GM12892 (cell line): ENCODE results near the gene C9orf153. TPM values are rescaled to one million over a fixed set of nuclear protein-coding genes. Genes with fewer than 3 reads are reported as not detected.
"Not testable (repeated sequence)": the region's sequence is repeated elsewhere in the genome, so short reads cannot be mapped to it uniquely, and the experiment has no call there.

Experiments
- DNase-seq: peaks from one replicate; pipeline ENCODE4 v3.0.0; 2011; ENCODE audit not compliant: insufficient read length
- FAIRE-seq: peaks from 2 replicates; lab custom pipeline; 2011; peaks lifted over from hg19 to GRCh38; lab: Jason Lieb, UNC
- POLR2A ChIP-seq: IDR thresholded peaks from 2 replicates; pipeline ENCODE4 v1.6.1; 2011; ENCODE audit warnings: low read depth, low read length, control low read depth
- POLR2AphosphoS5 ChIP-seq: IDR thresholded peaks from 2 replicates; pipeline ENCODE4 v1.6.1; 2011; ENCODE audit warnings: low read depth, low read length, control low read depth
- TAF1 ChIP-seq: IDR thresholded peaks from 2 replicates; pipeline ENCODE4 v1.6.1; 2011; ENCODE audit warnings: low read depth, mild to moderate bottlenecking, control low read depth, low read length, borderline replicate concordance
- polyA plus RNA-seq: library from polyadenylated mRNA; unstranded; fragments of >200 nt; gene quantifications from one replicate; pipeline ENCODE4 v1.2.1, GENCODE V29; 2012; ENCODE audit warnings: missing spikeins, inconsistent platforms; ENCODE audit not compliant: missing spikeins

The C9orf153 gene
- 0.38 TPM for polyA plus RNA-seq

GRCh38 chr9:86259557-86259956 lies at the start of gene C9orf153:
Gene C9orf153 (minus strand): TSS chr9:86259657. CDS start chr9:86229603, 30,054 bp downstream.
- DNase-seq (no peak), FAIRE-seq (no peak)
- no peak for TF ChIP-seq TAF1
- TF ChIP-seq POLR2A: no peak
- TF ChIP-seq POLR2AphosphoS5: no peak

- FAIRE-seq (no peak), DNase-seq (no peak)
- TF ChIP-seq TAF1 (no peak), POLR2AphosphoS5 (no peak), POLR2A (no peak)
Observed at GRCh38 chr9:86308687-86309086, 49.2 kb upstream of the C9orf153 start.

- FAIRE-seq (no peak), DNase-seq (no peak)
- TF ChIP-seq POLR2AphosphoS5 (no peak), POLR2A (no peak), TAF1 (no peak)
Observed at GRCh38 chr9:86304236-86304730, 44.8 kb upstream of the C9orf153 start.

GRCh38 chr9:86303316-86303975 lies 44.0 kb upstream of the C9orf153 start:
- FAIRE-seq: no peak
- TF ChIP-seq TAF1 (no peak), POLR2A (no peak), POLR2AphosphoS5 (no peak)
- no peak for DNase-seq

- no peak for DNase-seq
- TF ChIP-seq TAF1: no peak
- TF ChIP-seq POLR2A: no peak
- no peak for TF ChIP-seq POLR2AphosphoS5
- FAIRE-seq: peak; percentile 24
Observed at GRCh38 chr9:86301686-86302085, 42.2 kb upstream of the C9orf153 start.

- FAIRE-seq (no peak), DNase-seq (no peak)
- TF ChIP-seq POLR2A: no peak
- no peak for TF ChIP-seq POLR2AphosphoS5
- no peak for TF ChIP-seq TAF1
Observed at GRCh38 chr9:86300701-86301100, 41.2 kb upstream of the C9orf153 start.

GRCh38 chr9:86298873-86299272 lies 39.4 kb upstream of the C9orf153 start:
- no peak for TF ChIP-seq POLR2AphosphoS5
- TF ChIP-seq TAF1: no peak
- no peak for TF ChIP-seq POLR2A
- DNase-seq (no peak), FAIRE-seq (no peak)

GRCh38 chr9:86290341-86290740 lies 30.9 kb upstream of the C9orf153 start:
- not testable (repeated sequence) for FAIRE-seq, DNase-seq

GRCh38 chr9:86288499-86289198 lies 29.2 kb upstream of the C9orf153 start:
- FAIRE-seq (no peak), DNase-seq (no peak)
- TF ChIP-seq TAF1: no peak
- TF ChIP-seq POLR2AphosphoS5: no peak
- TF ChIP-seq POLR2A: no peak

GRCh38 chr9:86287013-86287412 lies 27.6 kb upstream of the C9orf153 start:
- FAIRE-seq (no peak), DNase-seq (no peak)
- TF ChIP-seq POLR2A: no peak
- TF ChIP-seq POLR2AphosphoS5: no peak
- TF ChIP-seq TAF1: no peak

- DNase-seq: no peak
- TF ChIP-seq POLR2AphosphoS5 (no peak), TAF1 (no peak)
- no peak for FAIRE-seq
Observed at GRCh38 chr9:86286278-86286677, 26.8 kb upstream of the C9orf153 start.

- TF ChIP-seq POLR2AphosphoS5 (no peak), TAF1 (no peak), POLR2A (no peak)
- FAIRE-seq (no peak), DNase-seq (no peak)
Observed at GRCh38 chr9:86285261-86285660, 25.8 kb upstream of the C9orf153 start.
